Epithelial cell of proximal tubule (primary cell): ENCODE results near the gene NELFCD. TPM values are rescaled to one million over a fixed set of nuclear protein-coding genes. Genes with fewer than 3 reads are reported as not detected.

Experiments
- DNase-seq: peaks from one replicate; pipeline ENCODE4 v3.0.0-alpha.2; 2011; ENCODE audit warnings: low read depth
- H3K4me3 ChIP-seq: 2 replicates; pipeline ENCODE4 v1.5.1; 2011; ENCODE audit warnings: low read depth, mild to moderate bottlenecking, low read length
- CTCF ChIP-seq: conservative IDR thresholded peaks from 2 replicates; pipeline ENCODE4 v1.5.1; 2012; ENCODE audit warnings: low read depth, mild to moderate bottlenecking, low read length
- total RNA-seq: library from RNA; depleted of rRNA; stranded (reverse); fragments of >200 nt; gene quantifications from 2 replicates; pipeline ENCODE4 v1.2.3, GENCODE V29; 2015

NELFCD gene
- total RNA-seq, 1 donor from 2014 or later = 52.4 TPM

DNA sequence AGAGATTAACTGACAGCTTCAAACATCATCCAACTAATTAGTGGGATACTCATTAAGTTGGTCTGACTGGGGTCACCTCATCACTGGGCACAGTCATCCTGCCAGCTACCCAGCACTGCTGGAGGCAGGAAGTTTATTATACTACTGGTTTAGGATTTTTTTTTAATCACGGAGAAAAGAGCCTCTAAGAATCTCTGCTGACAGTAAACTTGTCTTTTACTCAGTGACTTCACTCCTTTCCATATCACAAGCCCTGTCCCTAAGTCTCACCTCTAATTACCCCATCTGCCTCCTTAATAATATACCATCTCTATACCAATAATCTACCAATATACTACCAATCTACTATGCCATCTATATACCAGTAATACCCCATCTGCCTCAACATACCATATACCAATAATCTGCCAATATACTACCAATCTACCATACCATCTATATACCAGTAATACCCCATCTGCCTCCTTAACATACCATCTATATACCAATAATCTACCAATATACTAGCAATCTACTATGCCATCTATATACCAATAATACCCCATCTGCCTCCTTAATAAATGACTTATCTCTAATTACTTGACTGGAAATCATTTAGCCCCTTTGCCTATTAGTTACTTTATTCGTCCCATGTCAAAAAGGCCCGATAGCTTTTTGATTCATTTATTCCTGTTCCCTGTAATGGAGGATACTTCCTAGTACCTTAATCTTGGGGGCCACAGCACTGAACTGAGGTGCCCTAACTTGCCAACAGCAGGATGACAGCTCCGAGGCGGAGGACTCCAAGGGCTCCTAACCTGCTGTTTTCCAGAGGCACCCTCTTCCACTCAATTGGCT is 46.1 kb downstream of the NELFCD start:
- no peak for DNase-seq
- H3K4me3 ChIP-seq = no peak overlapping the region
- TF ChIP-seq CTCF = no peak

DNA sequence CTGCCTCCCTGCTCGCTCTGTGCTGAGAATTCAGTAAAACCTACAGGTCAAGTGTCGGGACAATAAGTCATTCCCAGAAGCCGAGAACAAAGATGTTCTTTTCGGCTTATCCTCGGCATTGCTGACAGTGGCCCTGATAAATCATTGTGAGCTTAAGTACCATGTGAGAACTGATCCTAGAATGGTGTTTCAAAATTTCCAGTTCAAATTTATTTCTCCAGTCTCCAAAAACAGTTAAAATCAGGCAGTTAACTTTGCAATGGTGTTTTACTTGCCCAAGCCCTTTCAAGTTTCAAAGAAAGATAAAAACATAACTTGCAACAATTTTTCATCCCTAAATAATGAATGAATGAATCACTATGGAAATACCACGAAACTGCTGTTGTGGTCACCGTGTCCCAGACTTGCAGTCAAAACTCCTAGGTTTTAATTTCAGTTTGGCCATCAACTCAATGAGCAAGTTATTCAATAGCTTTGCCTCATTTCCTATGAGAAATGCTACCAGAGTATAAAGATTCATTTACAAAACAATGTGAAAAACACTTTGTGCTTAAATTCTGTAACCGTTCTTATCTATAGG is 46.8 kb downstream of the NELFCD start:
- no peak for TF ChIP-seq CTCF
- no peak for DNase-seq
- H3K4me3 ChIP-seq = no peak overlapping the region

GRCh38 chr20:59028812-59029211 is 47.8 kb downstream of the NELFCD start:
- no peak for TF ChIP-seq CTCF
- DNase-seq = no peak
- H3K4me3 ChIP-seq = peak overlapping the region; percentile 27

- H3K4me3 ChIP-seq = peak overlapping the region; percentile 87
- TF ChIP-seq CTCF = no peak
- DNase-seq = no peak
These were observed 50.0 kb downstream of the NELFCD start for GRCh38 chr20:59030911-59031563.

DNA sequence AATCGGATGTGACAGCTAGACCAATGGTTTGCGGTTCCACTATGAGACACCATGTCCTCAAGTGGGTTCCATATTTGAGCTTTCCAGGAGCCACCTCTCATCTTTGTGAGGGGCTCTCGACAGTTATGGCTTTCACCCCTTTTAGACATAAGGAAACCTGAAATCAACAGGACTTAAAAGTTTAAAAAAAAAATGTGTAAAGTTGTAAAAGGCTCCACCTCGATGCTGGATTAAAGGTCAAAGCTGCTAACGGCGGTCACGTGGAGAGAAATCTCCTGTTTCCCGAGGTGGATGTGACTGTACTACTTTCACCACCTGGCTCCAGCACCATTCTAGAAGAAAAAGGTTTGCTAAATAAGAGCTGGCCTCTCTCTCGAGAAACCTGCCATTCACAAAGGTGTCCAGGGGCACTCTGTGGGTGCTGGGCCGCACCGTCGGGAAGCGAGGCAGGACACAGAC is 50.5 kb downstream of the NELFCD start:
- DNase-seq = no peak
- peak overlapping the region; percentile 87 for H3K4me3 ChIP-seq
- no peak for TF ChIP-seq CTCF

DNA sequence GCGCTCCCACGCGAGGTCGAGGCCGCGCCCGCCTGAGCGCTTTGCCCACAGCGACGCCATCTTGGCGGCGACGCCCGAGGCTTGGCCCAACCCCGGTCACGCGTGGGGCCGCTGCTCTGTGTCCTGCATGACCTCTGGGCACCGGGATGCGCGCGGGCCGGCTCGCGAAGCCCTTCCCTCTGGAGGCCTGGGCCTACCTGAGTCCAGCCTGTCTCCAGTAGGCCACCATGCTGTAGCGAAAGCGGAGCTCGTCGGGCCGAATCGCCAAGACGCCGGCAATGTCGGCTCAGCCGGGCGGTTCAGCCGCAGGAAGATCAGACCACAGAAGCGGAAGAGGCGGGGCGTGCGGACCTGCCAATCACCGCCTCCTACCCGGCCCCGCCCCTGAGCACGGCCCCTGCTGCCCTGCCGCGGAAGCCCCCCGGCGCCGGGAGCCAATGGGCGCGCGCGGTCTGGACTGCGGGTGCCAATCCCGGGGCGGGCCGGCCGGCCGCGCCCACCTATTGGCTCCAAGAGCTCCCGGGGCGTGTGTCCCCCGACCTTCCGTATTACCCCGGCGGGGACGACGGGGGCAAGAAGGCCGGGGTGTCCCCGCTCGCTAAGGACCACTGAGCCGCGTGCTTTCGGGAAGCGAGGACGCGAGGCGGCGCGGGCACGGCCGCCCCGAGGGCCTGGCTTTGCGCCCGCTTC is 51.1 kb downstream of the NELFCD start, which contains the start of gene ATP5F1E:
ATP5F1E (minus strand) TSS at position 313 of the 690 bp plus-strand sequence; CDS start at position 229, 84 bp downstream.
- H3K4me3 ChIP-seq = peak within 1 kb of the TSS; percentile 87
- no peak for TF ChIP-seq CTCF
- DNase-seq = peak; percentile 29
